PC-9 (cell line): ENCODE measurements around the gene TSPAN3. TPM values are rescaled to one million over a fixed set of nuclear protein-coding genes. Genes with fewer than 3 reads are reported as not detected.

Source experiments
- BruUV-seq: library from RNA; stranded (reverse); fragments of 400-500 nt; replicated peaks from 2 replicates; lab custom pipeline; 2021; lab: Mats Ljungman, UMichigan
- CTCF ChIA-PET: fragments of 300-600 bp; sonication (Branson Sonifier 250); formaldehyde crosslinking; loops from one replicate; lab custom pipeline; 2022; ENCODE audit warnings: antibody characterized with exemption; lab: Charles Lee
- POLR2A ChIA-PET: fragments of 300-600 bp; sonication (Branson Sonifier 250); formaldehyde crosslinking; loops from one replicate; lab custom pipeline; 2022; ENCODE audit warnings: antibody characterized with exemption; ENCODE audit not compliant: unreplicated experiment; lab: Charles Lee
- DNase-seq, 2 experiments: peaks; one replicate each; pipeline versions ENCODE4 v3.0.0 to v3.0.0-alpha.2; 2015 to 2022; ENCODE audit warnings: mixed read lengths in 1 of 2
- H2AFZ ChIP-seq: fragments of 200-600 bp; sonication (generic); 2 replicates; pipeline ENCODE4 v1.8.1; 2017; ENCODE audit warnings: antibody characterized with exemption
- H3F3A ChIP-seq: fragments of 200-600 bp; sonication (generic); 2 replicates; pipeline ENCODE4 v1.8.1; 2017; ENCODE audit warnings: antibody characterized with exemption, mild to moderate bottlenecking, low read depth; ENCODE audit not compliant: insufficient read depth
- H3K27ac ChIP-seq: fragments of 200-600 bp; sonication (generic); 2 replicates; pipeline ENCODE4 v1.6.1; 2016; ENCODE audit warnings: mixed run types
- H3K27me3 ChIP-seq: fragments of 200-600 bp; sonication (generic); 2 replicates; pipeline ENCODE4 v1.6.1; 2016; ENCODE audit warnings: low read depth, mixed run types; ENCODE audit not compliant: insufficient read depth
- H3K36me3 ChIP-seq: fragments of 200-600 bp; sonication (generic); 2 replicates; pipeline ENCODE4 v1.6.1; 2016; ENCODE audit warnings: low read depth, mixed run types
- H3K4me1 ChIP-seq: fragments of 200-600 bp; sonication (generic); replicated peaks from 2 replicates; pipeline ENCODE4 v1.6.1; 2016; ENCODE audit warnings: mixed run types; ENCODE audit not compliant: insufficient read depth
- H3K4me2 ChIP-seq: fragments of 200-600 bp; sonication (generic); 2 replicates; pipeline ENCODE4 v1.6.1; 2017; ENCODE audit warnings: mixed run types
- H3K4me3 ChIP-seq: fragments of 200-600 bp; sonication (generic); 2 replicates; pipeline ENCODE4 v1.6.1; 2016; ENCODE audit warnings: mixed run types
- H3K79me2 ChIP-seq: fragments of 200-600 bp; sonication (generic); 2 replicates; pipeline ENCODE4 v1.6.1; 2017; ENCODE audit warnings: low read depth, mixed run types
- H3K9me2 ChIP-seq: fragments of 200-600 bp; sonication (generic); 2 replicates; pipeline ENCODE4 v1.8.1; 2017; ENCODE audit warnings: mild to moderate bottlenecking; ENCODE audit not compliant: insufficient read depth
- H3K9me3 ChIP-seq: fragments of 200-600 bp; sonication (generic); 2 replicates; pipeline ENCODE4 v1.8.1; 2016; ENCODE audit warnings: low read depth; ENCODE audit not compliant: insufficient read depth
- H4K20me1 ChIP-seq: fragments of 200-600 bp; sonication (generic); 2 replicates; pipeline ENCODE4 v1.8.1; 2017; ENCODE audit not compliant: insufficient read depth
- EZH2 ChIP-seq: fragments of 200-600 bp; sonication (generic); IDR thresholded peaks from 2 replicates; pipeline ENCODE4 v1.8.0; 2017; ENCODE audit warnings: antibody characterized with exemption, low read depth
- intact Hi-C: fragments of 100-400 bp; cut with micrococcal nuclease; formaldehyde crosslinking; loops from one replicate; pipeline ENCODE4 v1.10.0; 2022; ENCODE audit not compliant: unreplicated experiment
- total RNA-seq: library from RNA; stranded (reverse); gene quantifications from 2 replicates; pipeline ENCODE4 v1.2.3, GENCODE V29; 2021
- TF ChIP-seq, protein P1 (sequence below): fragments of 200-600 bp; sonication (generic); conservative IDR thresholded peaks from 2 replicates; pipeline ENCODE4 v1.6.1; 2017; ENCODE audit warnings: mixed run types, antibody characterized with exemption, mild to moderate bottlenecking, moderate library complexity

The TSPAN3 gene
- total RNA-seq, 1 experiment from 2014 or later = 151 TPM

DNA sequence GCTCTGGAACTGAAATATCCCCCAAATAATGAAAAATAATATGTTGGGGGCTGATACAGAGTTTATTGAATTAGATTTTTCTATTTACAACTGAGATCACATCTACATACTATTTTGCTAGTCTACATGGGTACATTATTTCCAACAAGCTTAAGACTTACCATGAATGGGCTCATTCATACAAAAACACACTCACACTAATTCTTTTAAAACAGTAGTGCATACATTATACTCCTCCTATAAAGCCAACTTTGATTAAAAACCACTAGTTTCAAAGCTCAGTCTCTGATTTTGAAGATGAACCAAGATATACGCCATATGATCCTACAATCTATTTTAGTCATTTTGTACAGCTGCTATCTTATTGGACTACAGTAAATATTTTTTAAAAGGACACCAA lies 24.9 kb downstream of the TSPAN3 start:
- no peak for TF ChIP-seq EZH2
- TF ChIP-seq, protein P1, sequence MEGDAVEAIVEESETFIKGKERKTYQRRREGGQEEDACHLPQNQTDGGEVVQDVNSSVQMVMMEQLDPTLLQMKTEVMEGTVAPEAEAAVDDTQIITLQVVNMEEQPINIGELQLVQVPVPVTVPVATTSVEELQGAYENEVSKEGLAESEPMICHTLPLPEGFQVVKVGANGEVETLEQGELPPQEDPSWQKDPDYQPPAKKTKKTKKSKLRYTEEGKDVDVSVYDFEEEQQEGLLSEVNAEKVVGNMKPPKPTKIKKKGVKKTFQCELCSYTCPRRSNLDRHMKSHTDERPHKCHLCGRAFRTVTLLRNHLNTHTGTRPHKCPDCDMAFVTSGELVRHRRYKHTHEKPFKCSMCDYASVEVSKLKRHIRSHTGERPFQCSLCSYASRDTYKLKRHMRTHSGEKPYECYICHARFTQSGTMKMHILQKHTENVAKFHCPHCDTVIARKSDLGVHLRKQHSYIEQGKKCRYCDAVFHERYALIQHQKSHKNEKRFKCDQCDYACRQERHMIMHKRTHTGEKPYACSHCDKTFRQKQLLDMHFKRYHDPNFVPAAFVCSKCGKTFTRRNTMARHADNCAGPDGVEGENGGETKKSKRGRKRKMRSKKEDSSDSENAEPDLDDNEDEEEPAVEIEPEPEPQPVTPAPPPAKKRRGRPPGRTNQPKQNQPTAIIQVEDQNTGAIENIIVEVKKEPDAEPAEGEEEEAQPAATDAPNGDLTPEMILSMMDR = no peak
- H3K79me2 ChIP-seq = no peaks in the 10 kb centered on the region
- BruUV-seq = no TSS peak
- no peaks in the 10 kb centered on the region for H3K27me3 ChIP-seq
- H3K4me3 ChIP-seq = no peak overlapping the region
- ChIA-PET POLR2A (no interaction called here), CTCF (no interaction called here)
- no peaks in the 10 kb centered on the region for H3K9me3 ChIP-seq
- H3K27ac ChIP-seq = no peak overlapping the region
- no peak for DNase-seq
- H3K9me2 ChIP-seq = no peaks in the 10 kb centered on the region
- no peak overlapping the region for H2AFZ ChIP-seq
- H3K4me2 ChIP-seq = no peak overlapping the region
- H4K20me1 ChIP-seq = no peaks in the 10 kb centered on the region; the same call in 1 of the 2 replicates
- H3K36me3 ChIP-seq = peaks cover 30% of the 10 kb centered on the region; the same call in 1 of the 2 replicates
- H3F3A ChIP-seq = no peaks in the 10 kb centered on the region
- no peaks in the 10 kb centered on the region for H3K4me1 ChIP-seq
- intact Hi-C loops = no loop called here

DNA sequence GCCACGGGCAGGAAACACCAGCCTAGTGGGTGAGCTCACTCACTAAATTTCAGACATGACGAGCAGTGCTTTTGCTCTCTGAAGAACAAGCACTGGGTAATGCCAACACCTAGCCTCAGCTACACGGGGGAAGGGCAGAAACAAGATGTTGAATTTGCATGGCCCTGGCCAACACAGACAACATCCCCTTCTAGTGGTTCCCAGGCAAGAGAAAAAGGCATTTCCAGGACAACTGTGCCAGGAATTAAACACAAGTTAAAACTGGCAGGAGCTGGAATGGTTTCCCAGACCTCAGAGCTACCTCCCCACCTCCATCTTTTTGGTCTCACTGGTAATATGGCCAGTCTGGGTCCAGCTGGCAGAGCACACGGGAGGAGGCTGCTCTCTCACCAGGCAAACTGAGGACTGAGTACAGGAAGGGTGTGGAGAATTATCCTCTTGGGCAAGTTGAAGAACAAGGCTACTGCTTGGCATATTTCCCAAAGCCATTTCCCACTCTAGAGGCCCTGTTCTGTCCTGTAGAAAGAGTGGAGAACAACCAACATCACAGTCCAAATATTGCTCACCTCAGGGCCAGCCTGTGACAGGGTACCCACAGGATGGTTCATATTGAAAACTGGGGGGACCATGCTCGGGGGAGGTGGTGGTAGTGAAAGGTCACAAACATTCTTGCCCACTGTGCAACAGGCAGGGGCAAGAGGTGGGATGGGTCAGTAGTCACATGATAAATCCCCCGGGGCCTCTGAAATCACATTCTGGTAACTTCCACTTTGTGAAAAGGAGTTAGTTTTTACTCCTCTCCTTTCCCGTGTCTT lies 26.5 kb downstream of the TSPAN3 start:
- Histone ChIP-seq H3K4me1 (no peaks in the 10 kb centered on the region), H3K79me2 (no peaks in the 10 kb centered on the region), H3K9me3 (no peaks in the 10 kb centered on the region), H3F3A (peaks cover 2% of the 10 kb centered on the region; the same call in 1 of the 2 replicates), H3K27me3 (no peaks in the 10 kb centered on the region), H4K20me1 (no peaks in the 10 kb centered on the region; the same call in 1 of the 2 replicates), H3K36me3 (peaks cover 25% of the 10 kb centered on the region; the same call in 1 of the 2 replicates), H3K4me3 (no peak overlapping the region), H3K27ac (no peak overlapping the region), H2AFZ (no peak overlapping the region), H3K4me2 (no peak overlapping the region), H3K9me2 (no peaks in the 10 kb centered on the region)
- DNase-seq = no peak
- intact Hi-C loops = no loop called here
- no TSS peak for BruUV-seq
- ChIA-PET CTCF (no interaction called here), POLR2A (no interaction called here)
- TF ChIP-seq, protein P1 = no peak
- TF ChIP-seq EZH2 = no peak

DNA sequence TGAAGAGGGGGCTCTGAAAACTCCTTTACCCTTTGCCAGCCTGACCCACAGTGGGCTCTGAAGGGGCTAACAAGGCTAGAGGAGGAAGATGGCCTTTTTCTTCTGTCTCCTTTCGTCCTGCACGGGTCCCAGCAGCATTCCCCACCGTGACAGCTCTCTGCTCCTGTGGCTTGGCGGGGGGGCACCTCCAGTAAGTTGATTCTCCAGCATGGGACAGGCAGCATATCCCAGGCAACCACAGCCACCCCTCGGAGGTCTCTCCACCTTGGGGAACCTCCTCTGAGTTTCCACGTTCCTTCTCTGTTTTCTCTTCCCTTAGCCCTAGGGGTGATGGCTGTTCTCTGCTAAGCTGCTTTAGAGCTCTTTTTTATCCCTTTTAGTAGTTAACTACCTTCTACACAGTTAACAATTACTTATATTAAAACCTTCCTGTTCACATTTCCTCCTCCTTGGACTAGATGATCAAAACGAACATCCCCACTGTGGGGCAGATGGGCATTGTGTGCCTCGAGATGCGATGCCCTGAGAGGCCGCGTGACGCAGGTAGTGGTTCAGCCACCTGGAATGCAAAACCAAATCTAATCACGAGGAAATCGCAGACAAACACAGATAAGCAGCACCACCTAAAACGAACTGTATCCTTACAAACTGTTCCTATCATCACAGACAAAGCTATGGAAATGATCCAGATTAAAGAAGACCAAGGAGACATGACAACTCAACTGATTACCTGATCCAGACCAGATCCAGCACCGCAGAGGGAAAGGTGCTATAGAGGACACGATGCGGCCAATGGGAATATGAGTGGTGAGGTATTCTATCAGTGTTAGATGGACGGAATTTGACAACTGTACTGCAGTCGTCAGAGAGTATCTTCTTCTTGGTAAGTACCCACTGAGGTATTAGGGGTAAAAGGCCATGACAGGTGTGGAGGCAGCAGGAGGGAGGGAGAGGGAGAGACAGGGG lies 27.7 kb downstream of the TSPAN3 start:
- no peaks in the 10 kb centered on the region for H3K9me2 ChIP-seq
- intact Hi-C loops = no loop called here
- H3K4me3 ChIP-seq = no peak overlapping the region
- H4K20me1 ChIP-seq = no peaks in the 10 kb centered on the region; the same call in 1 of the 2 replicates
- H3K36me3 ChIP-seq = peaks cover 27% of the 10 kb centered on the region; the same call in 1 of the 2 replicates
- ChIA-PET CTCF (no interaction called here), POLR2A (no interaction called here)
- DNase-seq = no peak
- no peaks in the 10 kb centered on the region for H3K27me3 ChIP-seq
- BruUV-seq = no TSS peak
- no peak overlapping the region for H3K4me2 ChIP-seq
- no peak overlapping the region for H3K27ac ChIP-seq
- H2AFZ ChIP-seq = no peak overlapping the region
- no peaks in the 10 kb centered on the region for H3K9me3 ChIP-seq
- no peaks in the 10 kb centered on the region for H3K79me2 ChIP-seq
- peaks cover 14% of the 10 kb centered on the region; the same call in 1 of the 2 replicates for H3F3A ChIP-seq
- no peaks in the 10 kb centered on the region for H3K4me1 ChIP-seq
- TF ChIP-seq, protein P1 = no peak
- TF ChIP-seq EZH2 = no peak
